HL-60 (cell line): ENCODE results near the gene MYO10.
"Not testable (repeated sequence)": the region's sequence is repeated elsewhere in the genome, so short reads cannot be mapped to it uniquely, and the experiment has no call there.

Source experiments
- DNase-seq, 2 experiments: peaks; one replicate each; pipeline ENCODE4 v3.0.0-alpha.2; 2010 to 2020; ENCODE audit warnings: low read depth in 1 of 2, low spot score in 1 of 2
- H3K27ac ChIP-seq: fragments of 250-450 bp; sonication (Bioruptor Pico); replicated peaks from 2 replicates; pipeline ENCODE4 v1.5.1; 2020; ENCODE audit warnings: mild to moderate bottlenecking, moderate library complexity
- H3K27me3 ChIP-seq: fragments of 250-450 bp; sonication (Bioruptor Pico); 2 replicates; pipeline ENCODE4 v1.5.1; 2021; ENCODE audit warnings: mild to moderate bottlenecking, moderate library complexity; ENCODE audit not compliant: insufficient read depth, poor library complexity, severe bottlenecking
- H3K4me3 ChIP-seq: replicated peaks from 2 replicates; pipeline ENCODE4 v1.5.1; 2011; ENCODE audit warnings: mild to moderate bottlenecking, control low read depth, low read length; ENCODE audit not compliant: insufficient read depth
- CTCF ChIP-seq: IDR thresholded peaks from one replicate; pipeline ENCODE4 v1.5.1; 2011; ENCODE audit warnings: low read length, control low read depth, inconsistent platforms; ENCODE audit not compliant: insufficient read depth
- GABPA ChIP-seq: IDR thresholded peaks from 2 replicates; pipeline ENCODE4 v1.6.1; 2012; ENCODE audit warnings: low read depth
- POLR2AphosphoS5 ChIP-seq: IDR thresholded peaks from 2 replicates; pipeline ENCODE4 v1.6.1; 2012; ENCODE audit warnings: low read depth
- REST ChIP-seq: IDR thresholded peaks from 2 replicates; pipeline ENCODE4 v1.6.1; 2012; ENCODE audit warnings: low read depth; ENCODE audit not compliant: insufficient replicate concordance
- SPI1 ChIP-seq: IDR thresholded peaks from 2 replicates; pipeline ENCODE4 v1.6.1; 2012; ENCODE audit warnings: low read depth, mild to moderate bottlenecking, borderline replicate concordance

The MYO10 gene

GRCh38 chr5:16721151-16722096, 214.7 kb downstream of the MYO10 start:
- DNase-seq = no peak
- Histone ChIP-seq H3K4me3 (no peak overlapping the region), H3K27ac (no peak overlapping the region), H3K27me3 (no peaks in the 10 kb centered on the region)
- TF ChIP-seq POLR2AphosphoS5 (no peak), SPI1 (no peak), GABPA (no peak), CTCF (no peak), REST (no peak)

GRCh38 chr5:16718036-16718435, 218.1 kb downstream of the MYO10 start:
- H3K27ac ChIP-seq, H3K4me3 ChIP-seq, H3K27me3 ChIP-seq, DNase-seq: not testable (repeated sequence)

GRCh38 chr5:16713386-16713928, 222.6 kb downstream of the MYO10 start:
- Histone ChIP-seq H3K27ac (no peak overlapping the region), H3K27me3 (no peaks in the 10 kb centered on the region), H3K4me3 (no peak overlapping the region)
- TF ChIP-seq POLR2AphosphoS5 (no peak), REST (no peak), GABPA (no peak), CTCF (no peak), SPI1 (no peak)
- DNase-seq = no peak

GRCh38 chr5:16712620-16713019, 223.5 kb downstream of the MYO10 start:
- H3K4me3 ChIP-seq = no peak overlapping the region
- H3K27me3 ChIP-seq = no peaks in the 10 kb centered on the region
- H3K27ac ChIP-seq = no peak overlapping the region
- no peak for TF ChIP-seq POLR2AphosphoS5
- no peak for TF ChIP-seq CTCF
- no peak for TF ChIP-seq REST
- no peak for TF ChIP-seq GABPA
- DNase-seq = no peak
